GM12864 (cell line): ENCODE data around the gene NUP50.
A peak's percentile ranks its signal among the peaks of the same experiment; 100 is the strongest.

Experiments used
- DNase-seq: peaks from one replicate; pipeline ENCODE4 v3.0.0-alpha.2; 2011; ENCODE audit warnings: low read depth
- H3K4me3 ChIP-seq: 2 replicates; pipeline ENCODE4 v1.5.1; 2011; ENCODE audit warnings: mild to moderate bottlenecking, low read depth, low read length, control low read depth
- TF ChIP-seq, protein P1 (sequence below): IDR thresholded peaks from 2 replicates; pipeline ENCODE4 v1.5.1; 2011; ENCODE audit warnings: low read depth, mild to moderate bottlenecking, moderate library complexity, low read length, control low read depth, inconsistent platforms; ENCODE audit errors: missing control alignments

The NUP50 gene

DNA sequence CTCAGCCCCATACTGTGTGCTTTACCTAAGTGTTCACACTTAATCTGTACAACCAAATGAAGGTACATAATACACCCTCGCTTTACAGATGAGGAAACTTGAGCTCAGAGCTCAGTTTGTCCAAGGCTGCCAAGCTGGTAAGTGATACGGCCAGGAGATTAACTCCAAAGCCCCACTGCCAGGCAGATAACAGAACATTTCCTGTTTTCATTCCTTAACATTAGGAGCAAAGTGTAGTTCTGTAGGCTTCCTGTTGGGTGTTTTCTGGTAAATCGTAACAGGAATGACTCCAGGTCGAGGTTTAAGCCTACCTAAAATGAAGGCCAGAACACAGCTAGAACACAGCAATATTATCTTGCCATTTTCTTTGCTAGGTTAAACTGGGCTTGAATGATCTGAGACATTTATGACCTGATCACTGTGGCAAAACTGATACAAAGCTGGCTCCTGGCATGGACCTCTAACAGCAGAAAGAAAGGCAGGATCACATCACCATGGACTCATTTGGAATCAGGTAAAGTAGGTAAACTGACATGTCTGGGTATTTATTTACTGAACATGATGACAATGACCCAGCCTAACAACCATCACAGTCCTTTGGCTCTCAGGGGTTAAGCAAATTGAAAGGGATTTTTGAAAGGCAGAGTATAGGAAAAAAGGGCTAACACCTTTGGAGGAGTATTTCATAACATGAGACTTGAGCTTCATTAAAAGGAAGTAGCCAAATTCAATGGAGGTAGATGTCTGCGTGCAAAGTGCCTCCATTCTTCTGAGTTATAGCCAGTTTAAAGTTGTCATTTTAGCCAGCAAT is 3.9 kb upstream of the NUP50 start:
- TF ChIP-seq, protein P1, sequence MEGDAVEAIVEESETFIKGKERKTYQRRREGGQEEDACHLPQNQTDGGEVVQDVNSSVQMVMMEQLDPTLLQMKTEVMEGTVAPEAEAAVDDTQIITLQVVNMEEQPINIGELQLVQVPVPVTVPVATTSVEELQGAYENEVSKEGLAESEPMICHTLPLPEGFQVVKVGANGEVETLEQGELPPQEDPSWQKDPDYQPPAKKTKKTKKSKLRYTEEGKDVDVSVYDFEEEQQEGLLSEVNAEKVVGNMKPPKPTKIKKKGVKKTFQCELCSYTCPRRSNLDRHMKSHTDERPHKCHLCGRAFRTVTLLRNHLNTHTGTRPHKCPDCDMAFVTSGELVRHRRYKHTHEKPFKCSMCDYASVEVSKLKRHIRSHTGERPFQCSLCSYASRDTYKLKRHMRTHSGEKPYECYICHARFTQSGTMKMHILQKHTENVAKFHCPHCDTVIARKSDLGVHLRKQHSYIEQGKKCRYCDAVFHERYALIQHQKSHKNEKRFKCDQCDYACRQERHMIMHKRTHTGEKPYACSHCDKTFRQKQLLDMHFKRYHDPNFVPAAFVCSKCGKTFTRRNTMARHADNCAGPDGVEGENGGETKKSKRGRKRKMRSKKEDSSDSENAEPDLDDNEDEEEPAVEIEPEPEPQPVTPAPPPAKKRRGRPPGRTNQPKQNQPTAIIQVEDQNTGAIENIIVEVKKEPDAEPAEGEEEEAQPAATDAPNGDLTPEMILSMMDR: no peak
- no peak overlapping the region for H3K4me3 ChIP-seq
- no peak for DNase-seq

DNA sequence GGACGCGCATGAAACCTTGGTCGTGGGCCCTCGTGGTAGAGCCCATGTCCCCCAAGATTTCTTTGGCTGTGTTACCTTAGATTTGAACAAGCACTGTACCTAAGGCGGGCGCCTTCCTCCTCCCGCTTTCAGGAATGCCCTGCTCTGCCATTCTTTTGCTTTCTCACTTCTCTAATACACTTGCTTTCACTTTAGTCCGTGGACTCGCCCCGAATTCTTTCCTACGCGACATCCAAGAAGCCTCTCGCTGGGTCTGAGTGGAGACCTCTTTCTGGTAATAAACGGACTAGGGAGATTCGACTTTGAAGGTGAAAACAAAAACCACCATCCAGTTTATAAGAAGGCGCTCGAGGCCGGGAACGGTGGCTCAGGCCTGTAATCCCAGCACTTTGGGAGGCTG is 1.2 kb upstream of the NUP50 start:
- peak overlapping the region; percentile 84 for H3K4me3 ChIP-seq
- no peak for DNase-seq
- TF ChIP-seq, protein P1: no peak

DNA sequence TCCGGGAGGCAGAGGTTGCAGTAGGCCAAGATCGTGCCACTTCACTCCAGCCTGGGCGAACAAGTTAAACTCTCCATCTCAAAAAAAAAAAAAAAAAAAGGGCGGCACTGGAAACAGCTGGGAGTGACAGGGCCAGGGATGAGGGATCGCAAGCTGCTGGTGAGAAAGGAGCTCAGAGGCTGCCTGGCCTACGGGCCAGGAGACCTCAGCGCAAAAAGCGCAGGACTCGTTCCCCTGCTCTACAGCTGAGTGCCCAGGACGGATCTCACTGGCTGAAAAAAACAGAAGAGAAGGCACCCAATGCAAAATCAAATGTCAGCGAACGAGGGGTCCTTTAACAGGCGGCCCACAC is 650 bp upstream of the NUP50 start:
- peak overlapping the region; percentile 84 for H3K4me3 ChIP-seq
- no peak for DNase-seq
- TF ChIP-seq, protein P1: no peak

DNA sequence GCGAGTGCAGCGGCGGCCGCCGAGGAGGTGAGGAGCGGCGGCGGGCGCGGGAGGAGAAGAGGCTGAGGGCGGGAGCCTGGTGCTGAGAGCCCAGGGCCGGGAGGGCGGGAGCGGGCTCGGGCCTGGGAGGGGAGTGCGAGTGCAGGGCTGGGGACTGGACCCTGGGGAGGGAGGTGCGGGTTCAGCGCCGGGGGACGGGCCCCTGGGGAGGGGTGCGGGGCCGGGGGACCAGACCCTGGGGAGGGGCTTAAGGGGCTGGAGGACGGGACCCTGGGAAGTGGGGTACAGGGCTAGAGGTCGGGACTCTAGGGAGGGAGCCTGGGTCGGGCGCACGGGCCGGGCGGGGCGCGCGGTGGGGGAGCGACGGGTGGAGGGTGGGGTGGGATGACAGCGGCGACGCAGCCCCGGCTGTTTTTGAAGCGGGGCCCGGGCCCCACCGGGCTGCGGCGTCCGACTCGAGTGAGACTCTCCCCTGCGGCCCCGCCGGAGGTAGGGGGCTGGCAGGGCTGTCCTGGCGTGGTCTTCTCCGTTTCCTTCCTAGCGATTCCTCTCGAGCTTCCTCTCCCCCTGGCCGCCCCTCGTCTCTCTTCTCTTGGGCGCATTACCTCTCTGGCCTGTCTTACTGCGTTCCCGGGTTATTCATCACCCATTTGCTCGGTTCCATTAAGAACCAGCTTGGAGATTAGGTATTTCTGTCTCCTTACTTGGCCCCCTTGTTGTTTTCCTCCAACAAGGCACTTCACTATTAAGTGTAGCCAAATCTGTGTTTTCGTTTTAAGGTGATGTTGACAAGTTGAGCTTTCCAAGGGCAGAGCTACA is 754 bp downstream of the NUP50 start:
- TF ChIP-seq, protein P1: no peak
- no peak for DNase-seq
- peak overlapping the region; percentile 84 for H3K4me3 ChIP-seq

DNA sequence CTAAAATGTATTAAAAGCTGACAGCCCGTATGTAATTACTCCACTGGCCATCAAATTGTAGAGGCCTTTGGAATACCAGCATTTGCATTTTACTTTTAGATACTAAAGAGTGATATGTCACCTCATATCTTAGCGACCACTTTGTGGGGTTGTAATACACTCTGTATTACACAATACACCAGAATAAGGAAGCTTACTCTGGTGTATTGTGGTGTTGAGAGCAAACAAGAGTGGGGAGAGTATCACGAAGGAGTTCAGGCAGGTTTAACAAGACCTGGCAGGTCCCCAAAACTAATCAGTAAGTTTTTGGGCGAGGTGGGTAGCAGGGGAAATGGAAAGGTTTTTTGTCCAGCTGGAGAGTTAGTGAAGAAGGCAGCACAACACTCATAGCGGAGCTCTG is 3.2 kb downstream of the NUP50 start:
- DNase-seq: no peak
- H3K4me3 ChIP-seq: no peak overlapping the region
- TF ChIP-seq, protein P1: no peak

DNA sequence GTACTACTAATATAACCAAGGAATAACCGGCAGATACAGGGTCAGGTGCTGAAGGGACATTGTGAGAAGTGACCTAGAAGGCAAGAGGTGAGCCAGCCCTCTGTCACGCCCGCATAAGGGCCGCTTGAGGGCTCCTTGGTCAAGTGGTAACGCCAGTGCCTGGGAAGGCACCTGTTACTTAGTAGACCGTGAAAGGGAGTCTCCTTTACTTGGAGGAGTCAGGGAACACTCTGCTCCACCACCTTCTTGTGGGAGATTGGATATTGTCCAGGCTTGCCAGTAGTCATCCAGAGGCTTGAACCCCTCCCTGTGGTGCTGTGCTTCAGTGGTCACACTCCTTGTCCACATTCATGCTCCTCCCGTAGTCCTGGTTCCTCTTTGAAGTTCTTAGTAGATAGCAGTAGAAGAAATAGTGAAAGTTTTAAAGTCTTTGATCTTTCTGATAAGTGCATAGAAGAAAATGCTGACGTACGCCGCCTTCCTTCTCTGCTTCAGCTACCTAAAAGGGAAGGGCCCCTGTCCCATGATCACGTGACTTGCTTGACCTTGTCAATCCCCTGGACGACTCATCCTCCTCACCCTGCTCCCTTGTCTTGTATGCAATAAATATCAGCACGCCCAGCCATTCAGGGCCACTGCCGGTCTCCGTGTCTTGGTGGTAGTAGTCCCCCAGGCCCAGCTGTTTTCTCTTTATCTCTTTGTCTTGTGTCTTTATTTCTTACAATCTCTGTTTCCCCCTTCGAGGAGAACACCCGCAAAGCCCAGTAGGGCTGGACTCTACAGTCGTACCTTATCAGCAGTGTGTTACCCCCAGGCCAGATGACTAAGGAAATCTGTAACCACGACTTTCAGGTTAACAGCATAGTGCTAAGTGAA is 6.1 kb downstream of the NUP50 start:
- no peak for DNase-seq
- TF ChIP-seq, protein P1: no peak
- H3K4me3 ChIP-seq: no peak overlapping the region
